GM18498 (cell line): ENCODE results near the gene NCOA6.

Source experiments
- ATAC-seq: cut with Tn5 transposase; IDR thresholded peaks from one replicate; pipeline ENCODE4 v1.9.1; 2021; ENCODE audit warnings: mild to moderate bottlenecking, moderate library complexity; ENCODE audit not compliant: unreplicated experiment

The NCOA6 gene

DNA sequence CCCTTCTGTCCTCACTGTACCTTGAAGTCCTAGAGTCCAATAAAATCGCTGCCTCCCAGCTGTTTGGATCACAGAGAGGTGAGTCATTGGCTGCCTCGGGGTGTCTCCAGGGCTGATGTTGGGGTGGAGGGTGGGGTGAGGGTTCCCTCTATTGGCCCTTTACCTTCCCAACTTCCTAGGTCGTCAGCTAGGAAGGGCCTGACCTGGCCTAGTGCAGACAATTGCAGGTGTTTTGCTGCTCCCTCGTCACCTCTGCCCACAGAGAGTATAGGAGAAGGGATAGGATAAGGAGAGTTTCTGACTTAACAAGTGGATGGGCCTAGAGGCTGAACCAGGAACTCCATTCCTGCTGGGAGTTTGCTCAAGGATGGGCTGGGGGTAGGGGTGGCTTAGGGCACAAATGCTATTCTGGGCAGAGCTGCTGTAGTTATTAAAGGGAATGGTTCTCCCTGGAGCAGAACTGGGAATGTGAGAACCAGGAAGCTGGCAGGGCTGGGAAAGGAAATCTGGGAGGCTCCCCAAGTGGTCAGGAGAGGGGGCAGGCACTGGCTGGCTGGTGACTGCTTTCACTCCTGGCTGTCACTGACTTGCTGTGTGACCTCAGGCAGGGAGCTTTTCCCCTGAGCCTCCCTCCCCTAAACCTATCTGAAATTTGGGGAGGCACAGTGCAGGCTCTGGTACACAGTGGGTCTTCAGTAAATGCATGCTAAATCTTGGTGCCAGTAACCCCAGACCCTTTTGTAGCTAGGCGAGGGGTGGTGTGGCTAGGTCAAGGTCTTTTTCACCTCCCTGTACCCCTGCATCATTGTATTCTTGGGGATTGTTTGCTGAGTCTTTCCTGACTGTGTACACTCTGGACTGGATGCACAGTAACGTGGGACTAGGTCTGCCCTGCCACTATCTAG is 119.8 kb downstream of the NCOA6 start:
- ATAC-seq, result no peak

DNA sequence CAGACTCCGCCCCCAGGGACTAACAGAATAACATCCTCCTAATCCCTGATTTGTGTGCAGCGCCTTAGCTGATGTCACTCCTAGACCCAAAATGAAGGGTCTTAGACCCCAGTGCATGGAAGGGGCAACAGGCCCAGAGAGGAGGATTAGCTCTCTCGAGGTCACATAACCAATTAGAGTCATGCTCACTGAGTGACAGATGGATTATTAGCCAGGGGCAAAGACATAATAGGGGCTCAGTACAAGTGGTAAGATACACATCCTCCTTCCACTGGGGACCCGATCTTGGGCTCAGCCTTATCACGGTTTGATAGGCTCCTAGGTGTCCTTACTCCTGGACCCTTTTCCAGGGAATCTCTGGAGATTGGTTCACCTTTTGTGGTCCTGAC is 120.4 kb downstream of the NCOA6 start:
- ATAC-seq, result no peak

- peak; percentile 64 for ATAC-seq
Observed at GRCh38 chr20:34704177-34705007, 121.1 kb downstream of the NCOA6 start, which contains the start of gene TP53INP2. Gene TP53INP2 (plus strand): TSS chr20:34704344. CDS start chr20:34708740, 4,396 bp downstream.

GRCh38 chr20:34703424-34704176 is 121.9 kb downstream of the NCOA6 start:
- no peak for ATAC-seq

- ATAC-seq, result no peak
Observed at GRCh38 chr20:34703061-34703423, 122.4 kb downstream of the NCOA6 start.

DNA sequence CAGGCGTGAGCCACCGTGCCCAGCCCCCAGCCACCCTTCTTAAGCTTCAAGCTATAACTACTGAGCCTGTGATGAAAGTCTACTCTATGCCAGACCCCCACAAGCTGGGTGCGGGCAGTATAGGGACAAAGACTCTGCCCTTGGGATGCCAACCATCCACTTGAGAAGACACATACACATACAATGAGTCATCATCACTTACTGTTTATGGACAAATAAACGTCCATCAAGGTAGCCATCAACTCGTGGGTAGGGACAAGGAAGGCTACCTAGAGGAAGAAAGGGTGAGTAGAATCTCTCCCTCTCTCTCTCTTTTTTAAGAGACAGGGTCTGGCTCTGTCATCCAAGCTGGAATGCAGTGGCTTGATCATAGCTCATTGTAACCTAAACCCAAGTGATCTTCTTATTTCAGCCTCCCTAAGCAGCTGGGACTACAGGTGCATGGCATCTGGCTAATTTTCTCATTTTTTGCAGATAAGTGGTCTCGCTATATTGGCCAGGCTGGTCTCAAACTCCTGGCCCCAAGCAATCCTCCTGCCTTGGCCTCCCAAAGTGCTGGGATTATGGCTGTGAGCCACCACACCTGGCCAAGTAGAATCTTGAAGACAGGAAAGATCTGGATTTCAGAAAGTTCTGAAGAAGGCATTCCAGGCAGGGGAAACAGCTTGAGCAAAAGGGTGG is 123.9 kb downstream of the NCOA6 start:
- ATAC-seq, result no peak

DNA sequence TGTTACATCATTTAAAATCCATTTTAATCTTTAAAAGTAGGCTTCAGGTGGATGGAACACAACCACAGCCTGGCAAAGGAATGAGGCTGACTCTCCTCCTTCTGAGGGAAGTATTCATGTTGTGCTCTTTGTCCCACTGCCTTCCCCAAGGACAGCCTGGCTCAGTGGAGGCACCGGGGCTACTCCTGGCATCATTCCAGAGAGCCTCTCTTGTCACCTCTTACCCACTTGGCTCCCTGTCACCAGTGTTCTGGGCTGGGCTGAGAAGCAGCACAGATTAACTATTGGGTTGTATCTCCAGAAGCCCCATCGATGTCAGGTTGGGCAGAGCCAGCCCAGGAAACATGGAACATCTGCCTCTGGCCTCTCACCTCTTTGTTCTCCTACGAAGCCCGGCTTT is 132.0 kb downstream of the NCOA6 start:
- no peak for ATAC-seq

DNA sequence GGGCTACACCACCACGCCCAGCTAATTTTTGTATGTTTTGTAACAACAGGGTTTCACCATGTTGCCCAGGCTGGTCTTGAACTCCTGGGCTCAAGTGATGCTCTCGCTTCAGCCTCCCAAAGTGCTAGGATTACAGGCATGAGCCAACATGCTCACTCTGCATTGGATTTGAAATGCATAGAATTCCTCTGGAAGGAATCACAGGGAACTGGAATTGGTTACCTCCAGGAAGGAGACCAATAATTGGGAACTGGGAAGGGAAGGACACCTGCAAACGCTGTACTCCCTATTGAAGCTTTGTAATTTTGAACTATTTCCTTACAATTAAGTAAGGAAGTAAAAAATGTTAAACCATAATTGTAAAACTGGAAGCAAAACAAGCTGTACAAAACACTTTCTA is 133.6 kb downstream of the NCOA6 start:
- no peak for ATAC-seq

DNA sequence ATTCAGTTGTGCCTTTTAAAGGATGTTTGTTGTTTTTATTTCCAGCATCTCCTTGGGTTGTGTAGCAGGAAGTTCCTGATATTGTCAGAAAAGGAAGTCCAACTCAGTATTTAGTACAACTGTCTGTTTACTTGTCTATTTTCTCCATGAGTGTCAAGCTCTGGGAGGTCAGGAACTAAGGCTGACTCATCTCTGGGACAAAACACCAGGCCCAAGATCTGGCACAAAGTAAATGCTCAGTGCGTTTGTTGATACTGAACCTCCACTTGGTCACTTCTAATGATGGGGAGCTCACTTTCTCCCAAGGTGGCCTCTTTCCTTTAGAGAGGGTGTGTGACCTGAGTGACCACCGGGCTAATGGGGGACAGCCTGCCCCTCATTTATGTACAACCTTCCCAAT is 136.0 kb downstream of the NCOA6 start:
- ATAC-seq, result no peak

DNA sequence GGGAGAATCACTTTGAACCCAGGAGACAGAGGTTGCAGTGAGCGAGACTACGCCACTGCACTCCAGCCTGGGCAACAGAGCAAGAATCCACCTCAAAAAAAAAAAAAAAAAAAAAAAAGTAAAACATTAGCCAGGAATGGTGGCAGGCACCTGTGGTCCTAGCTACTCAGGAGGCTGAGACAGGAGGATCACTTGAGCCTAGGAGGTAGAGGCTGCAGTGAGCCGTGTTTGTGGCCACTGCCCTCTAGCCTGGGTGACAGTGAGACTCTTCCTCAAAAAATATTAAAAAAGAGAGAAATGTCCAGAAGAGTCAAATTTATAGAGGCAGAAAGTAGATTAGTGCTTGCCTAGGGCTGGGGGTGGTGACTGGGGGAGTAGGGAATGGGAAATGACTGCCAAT is 141.8 kb downstream of the NCOA6 start:
- no peak for ATAC-seq

- ATAC-seq, result no peak
Observed at GRCh38 chr20:34680586-34681175, 144.8 kb downstream of the NCOA6 start.

DNA sequence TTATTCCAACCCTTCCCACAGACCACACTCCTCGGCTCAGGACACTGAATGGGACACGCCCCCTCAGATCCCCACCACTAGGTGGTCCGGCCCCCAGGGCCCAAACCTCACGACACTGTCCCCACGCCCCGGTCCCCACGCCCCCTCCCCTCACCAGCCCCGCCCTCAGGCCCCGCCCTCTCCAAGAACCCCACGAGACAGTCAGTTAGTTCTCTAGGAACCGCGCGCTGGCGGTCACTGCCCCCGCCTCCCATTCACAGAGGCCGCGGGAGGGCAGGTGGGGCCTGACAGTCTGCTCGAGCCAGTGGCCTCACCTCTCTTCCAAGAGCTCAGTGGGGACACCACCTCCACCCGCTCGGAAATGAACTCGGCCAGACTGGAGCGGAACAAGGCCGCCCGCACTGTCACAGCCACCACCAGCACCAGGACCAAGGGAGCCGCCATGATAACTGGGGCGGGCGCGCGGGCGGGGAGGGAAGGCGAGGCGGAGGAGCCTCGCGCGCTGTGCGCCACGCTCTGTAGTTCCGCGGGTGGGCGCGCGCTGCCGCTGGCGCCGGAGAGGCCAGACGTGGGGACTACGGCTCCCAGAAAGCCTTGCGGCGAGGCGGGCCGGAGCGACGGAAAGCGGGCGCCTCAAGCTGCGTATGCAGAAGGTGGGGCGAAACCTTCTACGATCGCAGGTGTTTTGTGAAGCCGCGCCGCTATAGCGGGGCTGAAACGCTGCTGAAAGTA is 148.6 kb downstream of the NCOA6 start, which contains the start of gene PIGU:
Gene PIGU (minus strand): TSS at position 451 of the 732 bp plus-strand sequence. CDS start 7 bp downstream, at position 444.
- ATAC-seq, result peak; percentile 95

- no peak for ATAC-seq
Observed at GRCh38 chr20:34675993-34676641, 149.3 kb downstream of the NCOA6 start.

DNA sequence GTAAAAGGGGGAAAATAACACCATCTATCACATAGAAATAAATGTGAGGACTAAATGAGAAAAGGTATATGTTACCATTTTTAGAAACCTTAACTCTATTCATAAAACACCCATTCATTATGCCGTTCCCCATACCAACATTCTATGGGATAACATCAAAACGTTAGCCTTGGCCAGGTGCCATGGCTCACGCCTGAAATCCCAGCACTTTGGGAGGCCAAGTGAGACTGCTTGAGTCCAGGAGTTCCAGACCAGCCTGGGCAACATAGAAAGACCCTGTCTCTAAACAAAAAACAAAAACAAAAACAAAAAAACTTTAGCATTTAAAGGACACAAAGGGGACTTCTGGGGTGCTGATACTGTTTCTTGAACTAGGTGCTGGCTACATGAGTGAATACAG is 149.9 kb downstream of the NCOA6 start:
- ATAC-seq, result no peak

GRCh38 chr20:34673412-34673811 is 152.0 kb downstream of the NCOA6 start:
- ATAC-seq, result no peak

GRCh38 chr20:34669094-34669493 is 156.4 kb downstream of the NCOA6 start:
- ATAC-seq, result no peak
